GM12878 (cell line): ENCODE results near the gene MTRR. TPM values are rescaled to one million over a fixed set of nuclear protein-coding genes. Genes with fewer than 3 reads are reported as not detected.

Experiments
- ASH2L ChIP-seq: fragments of 300-600, 200-600 bp; sonication (generic); IDR thresholded peaks from 2 replicates; pipeline ENCODE4 v1.6.1; 2017; ENCODE audit warnings: low read depth, mild to moderate bottlenecking, borderline replicate concordance
- CBX5 ChIP-seq: sonication (generic); IDR thresholded peaks from 2 replicates; pipeline ENCODE4 v1.6.1; 2016; ENCODE audit warnings: low read depth, moderate library complexity, mild to moderate bottlenecking, inconsistent platforms
- CEBPZ ChIP-seq: fragments of 150-350 bp; IDR thresholded peaks from 2 replicates; pipeline ENCODE4 v1.6.1; 2016; ENCODE audit warnings: low read depth, low read length
- ELK1 ChIP-seq: IDR thresholded peaks from 2 replicates; pipeline ENCODE4 v1.6.1; 2012; ENCODE audit warnings: low read depth, low read length, improper control_type of control experiment
- MEF2B ChIP-seq: fragments of 450-650 bp; IDR thresholded peaks from 2 replicates; pipeline ENCODE4 v1.6.1; 2018; ENCODE audit warnings: mild to moderate bottlenecking, moderate library complexity; ENCODE audit not compliant: partially characterized antibody, poor library complexity, severe bottlenecking
- MTA2 ChIP-seq: fragments of 450-650 bp; IDR thresholded peaks from 2 replicates; pipeline ENCODE4 v1.6.1; 2016; ENCODE audit warnings: low read depth, mild to moderate bottlenecking, moderate library complexity
- NKRF ChIP-seq: fragments of 450-650 bp; conservative IDR thresholded peaks from 2 replicates; pipeline ENCODE4 v1.6.1; 2017; ENCODE audit warnings: mild to moderate bottlenecking, moderate library complexity
- PAX8 ChIP-seq: fragments of 450-650 bp; IDR thresholded peaks from 2 replicates; pipeline ENCODE4 v1.6.1; 2017; ENCODE audit warnings: mild to moderate bottlenecking, moderate library complexity
- PRDM15 ChIP-seq: fragments of 450-650 bp; formaldehyde crosslinking; IDR thresholded peaks from 2 replicates; pipeline ENCODE4 v1.4.0; 2020; ENCODE audit warnings: mild to moderate bottlenecking, moderate library complexity
- RB1 ChIP-seq: fragments of 450-650 bp; formaldehyde crosslinking; IDR thresholded peaks from 2 replicates; pipeline ENCODE4 v1.6.1; 2017; ENCODE audit warnings: mild to moderate bottlenecking, borderline replicate concordance
- RELA ChIP-seq: fragments of 450-650 bp; IDR thresholded peaks from 2 replicates; pipeline ENCODE4 v1.8.0; 2014; ENCODE audit warnings: borderline replicate concordance; ENCODE audit not compliant: partially characterized antibody
- RUNX3 ChIP-seq: IDR thresholded peaks from 2 replicates; pipeline ENCODE4 v1.6.1; 2012; ENCODE audit warnings: low read length, inconsistent platforms
- SP1 ChIP-seq: IDR thresholded peaks from one replicate; pipeline ENCODE4 v1.6.1; 2011; ENCODE audit warnings: low read depth, low read length
- SPI1 ChIP-seq: IDR thresholded peaks from 2 replicates; pipeline ENCODE4 v1.6.1; 2011; ENCODE audit warnings: low read depth, mild to moderate bottlenecking, low read length, moderate library complexity, borderline replicate concordance; ENCODE audit not compliant: insufficient read depth
- SREBF2 ChIP-seq: IDR thresholded peaks from 2 replicates; pipeline ENCODE4 v1.6.1; 2012; ENCODE audit warnings: mild to moderate bottlenecking, low read length
- STAT1 ChIP-seq: fragments of 450-650 bp; conservative IDR thresholded peaks from 2 replicates; pipeline ENCODE4 v1.6.1; 2014; ENCODE audit warnings: antibody characterized with exemption, mild to moderate bottlenecking
- SUPT20H ChIP-seq: IDR thresholded peaks from 2 replicates; pipeline ENCODE4 v1.6.1; 2011; ENCODE audit warnings: low read depth, mild to moderate bottlenecking, low read length, moderate library complexity, borderline replicate concordance; ENCODE audit not compliant: control insufficient read depth
- polyA plus RNA-seq, 11 experiments: library from polyadenylated mRNA; depleted of rRNA in 4 of 11; unstranded in 6 of 11; stranded (reverse) in 5 of 11; fragments of >200 nt; fragmentation: Nextera tagmentation in 4 of 11; fragmentation: Illumina TruSeq in 1 of 11; extraction: Ambion mirVana in 4 of 11; extraction: Trizol in 1 of 11; gene quantifications; 1 replicate in 1 of 11; 2 replicates in 10 of 11; pipeline versions ENCODE4 v1.2.1 to v1.2.3, GENCODE V29; 2011 to 2016; ENCODE audit warnings: inconsistent platforms in 2 of 11, missing spikeins in 2 of 11, low read depth in 1 of 11
- total RNA-seq, 4 experiments: library from RNA; depleted of rRNA in 3 of 4; stranded (reverse); fragments of >200 nt in 3 of 4; fragmentation: Illumina TruSeq in 1 of 4; extraction: Trizol in 1 of 4; gene quantifications; 2 replicates each; pipeline versions ENCODE4 v1.2.1 to v1.2.3, GENCODE V29; 2013 to 2021

The MTRR gene
- total and polyA plus RNA-seq, 10 of the 15 experiments (the other 5 are each of a cell fraction or from before 2014, with no cell fraction given) = 13.8 to 76.9 (median 38.0) TPM

GRCh38 chr5:7868773-7869473 is at the start of gene MTRR, which contains the start of gene FASTKD3 (continued):
- TF ChIP-seq NKRF (peak; percentile 64), PRDM15 (CRISPR knock-in tag) (no peak), RB1 (no peak), STAT1 (no peak), CEBPZ (no peak), SPI1 (no peak), ASH2L (no peak), SUPT20H (no peak), PAX8 (no peak), MEF2B (no peak), RUNX3 (no peak), MTA2 (no peak), SP1 (peak; percentile 98), ELK1 (no peak), SREBF2 (no peak), CBX5 (no peak), RELA (no peak)
